ENCODE data around the gene TXLNA. TPM values are rescaled to one million over a fixed set of nuclear protein-coding genes. Genes with fewer than 3 reads are reported as not detected.
"Not testable (repeated sequence)": the region's sequence is repeated elsewhere in the genome, so short reads cannot be mapped to it uniquely, and the experiment has no call there.

The TXLNA gene
- total RNA-seq, 6 donors from 2014 or later, result 29.3 to 57.5 (median 47.5) TPM

DNA sequence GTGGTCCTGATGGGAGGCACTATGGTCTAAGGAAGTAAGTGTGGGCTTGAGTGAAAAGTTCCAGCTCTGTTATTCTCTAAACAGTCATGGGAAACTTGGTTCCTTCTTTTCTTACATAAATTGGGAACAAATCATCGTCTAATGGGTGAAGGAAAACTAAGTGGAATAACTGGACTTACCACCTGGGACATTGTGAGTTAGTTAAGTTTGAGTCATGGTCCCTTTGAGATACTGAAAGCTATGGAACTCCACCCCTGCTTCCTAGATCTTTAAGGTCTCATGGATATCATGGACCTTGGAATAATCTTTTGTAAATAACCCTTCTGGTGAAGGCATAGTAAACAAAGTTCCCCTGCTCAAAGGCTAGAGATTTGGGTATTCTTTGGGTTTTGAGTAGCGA lies 16.1 kb upstream of the TXLNA start:
- TF ChIP-seq POLR2AphosphoS5 (IDR thresholded peaks at IDR 0.05), result no peak
- no peak for TF ChIP-seq POLR2A (IDR thresholded peaks at IDR 0.05)
- TF ChIP-seq, protein P1, sequence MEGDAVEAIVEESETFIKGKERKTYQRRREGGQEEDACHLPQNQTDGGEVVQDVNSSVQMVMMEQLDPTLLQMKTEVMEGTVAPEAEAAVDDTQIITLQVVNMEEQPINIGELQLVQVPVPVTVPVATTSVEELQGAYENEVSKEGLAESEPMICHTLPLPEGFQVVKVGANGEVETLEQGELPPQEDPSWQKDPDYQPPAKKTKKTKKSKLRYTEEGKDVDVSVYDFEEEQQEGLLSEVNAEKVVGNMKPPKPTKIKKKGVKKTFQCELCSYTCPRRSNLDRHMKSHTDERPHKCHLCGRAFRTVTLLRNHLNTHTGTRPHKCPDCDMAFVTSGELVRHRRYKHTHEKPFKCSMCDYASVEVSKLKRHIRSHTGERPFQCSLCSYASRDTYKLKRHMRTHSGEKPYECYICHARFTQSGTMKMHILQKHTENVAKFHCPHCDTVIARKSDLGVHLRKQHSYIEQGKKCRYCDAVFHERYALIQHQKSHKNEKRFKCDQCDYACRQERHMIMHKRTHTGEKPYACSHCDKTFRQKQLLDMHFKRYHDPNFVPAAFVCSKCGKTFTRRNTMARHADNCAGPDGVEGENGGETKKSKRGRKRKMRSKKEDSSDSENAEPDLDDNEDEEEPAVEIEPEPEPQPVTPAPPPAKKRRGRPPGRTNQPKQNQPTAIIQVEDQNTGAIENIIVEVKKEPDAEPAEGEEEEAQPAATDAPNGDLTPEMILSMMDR (IDR thresholded peaks at IDR 0.05), result no peak
- no peak for TF ChIP-seq EP300 (IDR thresholded peaks at IDR 0.05)
- no peaks in the 10 kb centered on the region for H3K9me3 ChIP-seq
- WGBS, 2 donors, result 88 to 91% methylated on average over 2 of the region's 2 CpGs

DNA sequence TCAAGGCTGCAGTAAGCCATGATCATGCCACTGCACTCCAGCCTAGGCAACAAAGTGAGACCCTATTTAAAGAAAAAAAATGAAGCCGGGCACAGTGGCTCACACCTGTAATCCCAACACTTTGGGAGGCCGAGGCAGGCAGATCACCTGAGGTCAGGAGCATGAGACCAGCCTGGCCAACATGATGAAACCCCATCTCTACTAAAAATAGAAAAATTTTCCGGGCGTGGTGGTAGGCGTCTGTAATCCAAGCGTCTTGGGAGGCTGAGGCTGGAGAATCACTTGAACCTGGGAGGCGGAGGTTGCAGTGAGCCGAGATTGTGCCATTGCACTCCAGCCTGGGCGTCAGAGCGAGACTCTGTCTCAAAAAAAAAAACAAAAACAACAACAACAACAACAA lies 13.8 kb upstream of the TXLNA start:
- H3K27me3 ChIP-seq; H3K9me3 ChIP-seq; H3K27ac ChIP-seq; DNase-seq; H3K4me1 ChIP-seq; H3K4me3 ChIP-seq; ATAC-seq (ENCODE audit: low FRiP score in 2 of 2): not testable (repeated sequence)
- peaks cover 33 to 95% (median 71%) of the 10 kb centered on the region in 4 donors for H3K36me3 ChIP-seq
- WGBS, 2 donors, result 97 to 99% methylated on average over 10 of the region's 10 CpGs

More for the DNA sequence above, 16.1 kb upstream of the TXLNA start:
- DNase-seq (no peak), ATAC-seq (ENCODE audit: low FRiP score in 2 of 2) (no peak)
- H3K36me3 ChIP-seq, result peaks cover 35 to 95% (median 77%) of the 10 kb centered on the region in 4 donors
- no peaks in the 10 kb centered on the region for H3K27me3 ChIP-seq
- H3K27ac ChIP-seq, result no peak overlapping the region
- no peak overlapping the region for H3K4me3 ChIP-seq
- H3K4me1 ChIP-seq, result no peaks in the 10 kb centered on the region

DNA sequence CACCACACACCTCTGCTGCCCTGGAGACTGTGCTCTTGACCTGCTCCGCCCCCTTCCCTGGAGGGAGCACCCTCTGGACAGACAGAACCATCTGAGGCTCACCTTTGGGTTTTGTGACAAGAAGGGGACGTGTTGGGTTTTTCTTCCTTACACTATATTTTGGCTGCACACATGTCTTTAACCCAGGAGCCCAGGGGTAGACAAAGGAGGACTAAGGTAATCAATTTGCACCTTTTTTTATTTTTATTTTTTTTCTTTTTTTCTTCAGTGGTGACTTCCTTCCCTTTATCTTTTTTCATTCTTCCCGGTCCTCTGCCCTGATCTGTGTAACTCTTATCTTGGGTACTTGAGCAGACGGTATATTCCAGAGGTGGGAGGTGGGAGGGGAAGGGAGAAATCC lies 8.5 kb upstream of the TXLNA start:
- WGBS, 2 donors, result 79 to 88% methylated on average over 4 of the region's 4 CpGs
- H3K9me3 ChIP-seq, result no peaks in the 10 kb centered on the region
- TF ChIP-seq, protein P1 (IDR thresholded peaks at IDR 0.05), result no peak
- TF ChIP-seq POLR2AphosphoS5 (IDR thresholded peaks at IDR 0.05) (no peak), POLR2A (IDR thresholded peaks at IDR 0.05) (no peak), EP300 (IDR thresholded peaks at IDR 0.05) (no peak)

DNA sequence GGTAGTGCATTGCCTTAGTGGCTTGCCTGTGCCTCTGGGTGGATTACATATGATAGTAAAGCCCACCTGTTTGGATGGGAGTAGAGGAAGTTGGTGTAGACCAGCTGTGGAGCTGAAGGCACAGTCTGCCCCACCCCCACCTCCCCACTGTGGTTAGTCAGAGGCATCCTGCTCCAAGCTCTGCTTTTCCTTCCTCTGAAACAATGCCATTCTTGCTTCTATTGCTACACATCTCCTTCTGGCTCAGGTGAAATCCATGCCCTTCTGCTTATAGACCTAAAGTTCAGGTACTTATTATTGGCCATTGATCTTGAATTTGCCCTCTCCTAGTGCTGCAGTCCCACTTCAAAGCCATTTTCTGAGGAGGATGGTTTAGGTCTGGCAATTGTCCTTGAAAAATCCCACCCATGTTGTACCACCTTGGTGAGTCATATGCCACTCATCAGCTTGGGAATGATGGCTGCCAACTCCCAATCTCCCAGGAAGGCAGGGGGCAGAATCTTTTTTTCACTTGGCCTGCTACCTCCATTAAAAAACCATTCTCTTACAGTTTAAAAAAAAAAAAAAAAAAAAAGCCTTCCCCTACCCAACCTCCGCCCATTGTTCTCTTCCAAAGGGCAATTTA lies 6.7 kb upstream of the TXLNA start:
- WGBS, 2 donors, result 97 to 100% methylated on average over 1 of the region's 1 CpG
- Histone ChIP-seq H3K4me3 (no peak overlapping the region), H3K9me3 (no peaks in the 10 kb centered on the region), H3K27ac (no peak overlapping the region), H3K4me1 (no peaks in the 10 kb centered on the region), H3K27me3 (no peaks in the 10 kb centered on the region), H3K36me3 (peaks cover 16 to 74% (median 44%) of the 10 kb centered on the region in 4 donors)
- TF ChIP-seq POLR2AphosphoS5 (IDR thresholded peaks at IDR 0.05) (no peak), EP300 (IDR thresholded peaks at IDR 0.05) (no peak), POLR2A (IDR thresholded peaks at IDR 0.05) (no peak)
- TF ChIP-seq, protein P1 (IDR thresholded peaks at IDR 0.05), result no peak
- ATAC-seq (ENCODE audit: low FRiP score in 2 of 2), result no peak
- no peak for DNase-seq

More for the DNA sequence above, 8.5 kb upstream of the TXLNA start:
- DNase-seq (no peak), ATAC-seq (ENCODE audit: low FRiP score in 2 of 2) (no peak)
- H3K27ac ChIP-seq, result no peak overlapping the region
- no peaks in the 10 kb centered on the region for H3K27me3 ChIP-seq
- H3K4me1 ChIP-seq, result no peaks in the 10 kb centered on the region
- H3K4me3 ChIP-seq, result no peak overlapping the region
- H3K36me3 ChIP-seq, result peaks cover 30 to 90% (median 59%) of the 10 kb centered on the region in 4 donors

DNA sequence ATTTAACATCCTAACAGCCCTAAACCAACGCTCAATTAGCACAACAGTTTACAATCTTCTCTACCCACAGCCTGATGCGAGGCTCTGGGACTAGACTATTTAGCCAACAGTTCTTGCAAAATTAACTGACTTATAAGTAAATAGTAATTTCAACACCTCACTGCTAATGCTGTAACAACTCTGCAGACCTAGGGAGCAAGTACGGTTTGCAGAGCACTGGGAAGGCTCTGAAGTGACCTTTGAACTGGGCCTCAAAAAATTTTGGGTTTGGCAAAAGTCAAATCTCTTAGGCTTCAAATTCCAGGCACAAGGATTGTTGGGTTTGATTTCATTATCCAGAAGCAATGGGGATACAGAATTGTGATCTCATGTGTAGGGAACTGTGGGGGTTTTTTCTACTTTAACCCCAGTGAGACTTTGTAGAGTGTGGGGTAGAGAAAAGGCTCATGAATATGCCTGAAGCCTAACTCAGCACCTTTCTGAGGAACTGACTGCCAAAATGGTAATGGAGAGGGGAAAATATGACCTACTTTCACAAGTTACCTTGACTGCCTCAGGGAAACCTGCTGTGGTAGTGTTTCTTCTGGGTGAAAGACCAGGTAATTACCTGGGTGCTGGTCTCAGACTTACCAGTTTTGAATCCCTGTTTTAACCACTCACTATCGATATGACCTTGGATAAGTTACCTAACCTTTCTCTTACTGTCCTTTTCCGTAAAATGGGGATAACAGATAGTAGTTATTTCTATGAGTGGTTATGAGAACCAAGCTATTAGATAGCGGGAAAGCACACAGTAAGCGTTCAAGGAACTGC lies 889 bp upstream of the TXLNA start:
- Histone ChIP-seq H3K9me3 (no peaks in the 10 kb centered on the region), H3K4me3 (peak overlapping the region in 3 of 4 donors; percentile 54 to 77 (median 76)), H3K27ac (peak overlapping the region; percentile 85 to 96 (median 94)), H3K27me3 (no peaks in the 10 kb centered on the region), H3K36me3 (peaks cover 0 to 38% (median 14%) of the 10 kb centered on the region in 4 donors), H3K4me1 (peaks cover 26 to 47% (median 31%) of the 10 kb centered on the region in 4 donors)
- DNase-seq (no peak), ATAC-seq (ENCODE audit: low FRiP score in 2 of 2) (no peak)
- 70 to 79% methylated on average over 7 of the region's 7 CpGs for WGBS, 2 donors
- TF ChIP-seq POLR2A (IDR thresholded peaks at IDR 0.05) (no peak), POLR2AphosphoS5 (IDR thresholded peaks at IDR 0.05) (no peak)

Data from upper lobe of left lung (tissue), 6 donors.